HS-27A (cell line): Measurements from ENCODE around the gene DPP10.
"Not testable (repeated sequence)": the region's sequence is repeated elsewhere in the genome, so short reads cannot be mapped to it uniquely, and the experiment has no call there.

Experiments used
- DNase-seq: peaks from one replicate; pipeline ENCODE4 v3.0.0-alpha.2; 2012; ENCODE audit warnings: low read depth, missing footprints

The DPP10 gene

GRCh38 chr2:115440746-115441145 lies 998.3 kb downstream of the DPP10 start:
- not testable (repeated sequence) for DNase-seq

GRCh38 chr2:115443539-115444185 lies 1001.2 kb downstream of the DPP10 start:
- DNase-seq = no peak

GRCh38 chr2:115460008-115460407 lies 1017.6 kb downstream of the DPP10 start:
- DNase-seq = no peak

GRCh38 chr2:115480741-115481140 lies 1038.3 kb downstream of the DPP10 start:
- DNase-seq = no peak

GRCh38 chr2:115481842-115482241 lies 1039.4 kb downstream of the DPP10 start:
- no peak for DNase-seq

GRCh38 chr2:115483666-115484065 lies 1041.2 kb downstream of the DPP10 start:
- DNase-seq = no peak

- no peak for DNase-seq
Measured at GRCh38 chr2:115484486-115484885, 1042.0 kb downstream of the DPP10 start.

GRCh38 chr2:115484983-115485382 lies 1042.5 kb downstream of the DPP10 start:
- no peak for DNase-seq

- no peak for DNase-seq
Measured at GRCh38 chr2:115491186-115491793, 1048.8 kb downstream of the DPP10 start.

- DNase-seq = no peak
Measured at GRCh38 chr2:115505331-115505730, 1062.9 kb downstream of the DPP10 start.

GRCh38 chr2:115520727-115521126 lies 1078.3 kb downstream of the DPP10 start:
- no peak for DNase-seq

- DNase-seq = no peak
Measured at GRCh38 chr2:115524452-115524851, 1082.0 kb downstream of the DPP10 start.

- no peak for DNase-seq
Measured at GRCh38 chr2:115529627-115530026, 1087.2 kb downstream of the DPP10 start.

GRCh38 chr2:115533081-115533480 lies 1090.6 kb downstream of the DPP10 start:
- no peak for DNase-seq

- no peak for DNase-seq
Measured at GRCh38 chr2:115541814-115542213, 1099.4 kb downstream of the DPP10 start.

- DNase-seq = no peak
Measured at GRCh38 chr2:115542331-115542730, 1099.9 kb downstream of the DPP10 start.

- DNase-seq = no peak
Measured at GRCh38 chr2:115543024-115543423, 1100.6 kb downstream of the DPP10 start.

- no peak for DNase-seq
Measured at GRCh38 chr2:115543461-115543860, 1101.0 kb downstream of the DPP10 start.

- DNase-seq = peak; percentile 11
Measured at GRCh38 chr2:115549611-115550130, 1107.2 kb downstream of the DPP10 start.

GRCh38 chr2:115552726-115553125 lies 1110.3 kb downstream of the DPP10 start:
- DNase-seq = no peak

GRCh38 chr2:115554153-115554552 lies 1111.7 kb downstream of the DPP10 start:
- no peak for DNase-seq

GRCh38 chr2:115558725-115559124 lies 1116.3 kb downstream of the DPP10 start:
- DNase-seq = no peak

GRCh38 chr2:115560666-115561065 lies 1118.2 kb downstream of the DPP10 start:
- DNase-seq = peak; percentile 7

GRCh38 chr2:115568643-115569042 lies 1126.2 kb downstream of the DPP10 start:
- no peak for DNase-seq
